ENCODE results near the gene SPATA31D1.

The SPATA31D1 gene

DNA sequence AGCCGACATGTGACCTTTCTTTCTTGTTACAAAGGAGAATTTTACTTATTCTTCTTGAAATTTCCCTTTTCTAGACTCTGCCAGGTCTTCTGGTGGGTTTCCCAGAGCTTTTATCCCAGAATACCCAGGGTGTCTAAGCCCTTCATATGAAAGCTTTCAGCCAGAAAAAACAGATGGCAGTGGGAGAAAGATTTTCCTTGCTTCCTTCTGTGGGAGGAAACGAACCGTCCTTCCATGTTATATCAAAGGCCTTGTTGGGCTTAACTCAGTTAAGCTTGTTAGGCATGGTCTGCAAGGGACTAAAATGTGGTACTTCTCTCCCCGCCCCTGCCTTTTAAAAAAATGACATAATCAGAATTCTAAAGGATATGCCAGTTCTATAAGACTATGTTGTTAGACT lies 47.5 kb downstream of the SPATA31D1 start:
- DNase-seq (ENCODE audit: low spot score), result no peak
- H3K27ac ChIP-seq, result no peak overlapping the region
- no peak overlapping the region for H3K4me3 ChIP-seq
- TF ChIP-seq, protein P1, sequence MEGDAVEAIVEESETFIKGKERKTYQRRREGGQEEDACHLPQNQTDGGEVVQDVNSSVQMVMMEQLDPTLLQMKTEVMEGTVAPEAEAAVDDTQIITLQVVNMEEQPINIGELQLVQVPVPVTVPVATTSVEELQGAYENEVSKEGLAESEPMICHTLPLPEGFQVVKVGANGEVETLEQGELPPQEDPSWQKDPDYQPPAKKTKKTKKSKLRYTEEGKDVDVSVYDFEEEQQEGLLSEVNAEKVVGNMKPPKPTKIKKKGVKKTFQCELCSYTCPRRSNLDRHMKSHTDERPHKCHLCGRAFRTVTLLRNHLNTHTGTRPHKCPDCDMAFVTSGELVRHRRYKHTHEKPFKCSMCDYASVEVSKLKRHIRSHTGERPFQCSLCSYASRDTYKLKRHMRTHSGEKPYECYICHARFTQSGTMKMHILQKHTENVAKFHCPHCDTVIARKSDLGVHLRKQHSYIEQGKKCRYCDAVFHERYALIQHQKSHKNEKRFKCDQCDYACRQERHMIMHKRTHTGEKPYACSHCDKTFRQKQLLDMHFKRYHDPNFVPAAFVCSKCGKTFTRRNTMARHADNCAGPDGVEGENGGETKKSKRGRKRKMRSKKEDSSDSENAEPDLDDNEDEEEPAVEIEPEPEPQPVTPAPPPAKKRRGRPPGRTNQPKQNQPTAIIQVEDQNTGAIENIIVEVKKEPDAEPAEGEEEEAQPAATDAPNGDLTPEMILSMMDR (IDR thresholded peaks at IDR 0.05), result no peak

DNA sequence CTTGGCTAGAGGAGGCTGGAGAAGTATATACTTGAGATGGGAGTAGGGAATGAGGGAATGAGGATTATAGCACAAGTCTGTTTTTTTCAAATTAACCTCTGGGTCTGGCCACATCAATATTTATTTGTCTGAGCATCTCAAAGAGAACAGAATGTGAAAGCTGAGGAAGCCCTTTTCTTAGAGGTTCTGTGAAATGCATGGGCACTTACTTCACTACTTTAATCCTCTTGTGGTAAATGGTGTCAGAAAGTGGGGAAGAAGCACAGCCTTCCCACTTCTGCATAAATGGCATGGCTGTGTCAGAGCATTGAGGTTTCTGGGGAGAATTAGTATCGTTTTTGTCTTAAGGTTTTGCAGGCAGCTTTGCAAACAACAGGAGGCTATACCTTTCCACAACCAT lies 48.6 kb downstream of the SPATA31D1 start:
- TF ChIP-seq, protein P1 (IDR thresholded peaks at IDR 0.05), result no peak
- no peak overlapping the region for H3K4me3 ChIP-seq
- DNase-seq (ENCODE audit: low spot score), result no peak
- H3K27ac ChIP-seq, result no peak overlapping the region

- H3K27ac ChIP-seq, result no peak overlapping the region
- H3K4me3 ChIP-seq, result no peak overlapping the region
- TF ChIP-seq, protein P1 (IDR thresholded peaks at IDR 0.05), result no peak
- no peak for DNase-seq (ENCODE audit: low spot score)
Measured at GRCh38 chr9:82038897-82039296, 50.3 kb downstream of the SPATA31D1 start.

All from coronary artery (tissue), 2 donors.